Muscle layer of colon (tissue), 2 donors: ENCODE results near the gene PDZD7.

Experiments
- H3K27ac ChIP-seq: one replicate; pipeline ENCODE4 v1.7.0; 2013; ENCODE audit warnings: low read depth, mild to moderate bottlenecking, low read length, moderate library complexity
- H3K27me3 ChIP-seq, 2 donors: one replicate each; pipeline ENCODE4 v1.7.0; 2013; ENCODE audit warnings: low read length in 2 of 2, mild to moderate bottlenecking in 2 of 2; ENCODE audit not compliant: insufficient read depth in 2 of 2, control insufficient read depth in 1 of 2
- H3K36me3 ChIP-seq: one replicate; pipeline ENCODE4 v1.7.0; 2013; ENCODE audit warnings: mild to moderate bottlenecking, low read length; ENCODE audit not compliant: insufficient read depth
- H3K4me1 ChIP-seq: one replicate; pipeline ENCODE4 v1.7.0; 2013; ENCODE audit warnings: mild to moderate bottlenecking, low read length; ENCODE audit not compliant: insufficient read depth
- H3K4me3 ChIP-seq, 2 donors: one replicate each; pipeline ENCODE4 v1.7.0; 2013; ENCODE audit warnings: low read length in 2 of 2, low read depth in 1 of 2, mild to moderate bottlenecking in 1 of 2, moderate library complexity in 1 of 2
- H3K9ac ChIP-seq: one replicate; pipeline ENCODE4 v1.7.0; 2013; ENCODE audit warnings: low read length
- H3K9me3 ChIP-seq: one replicate; pipeline ENCODE4 v1.7.0; 2013; ENCODE audit warnings: mild to moderate bottlenecking, low read length
- donor health status: abdominal sarcoma.
- donor health status: Adenocarcinoma of cecum.

PDZD7 gene

GRCh38 chr10:101021692-101022251, 9.2 kb downstream of the PDZD7 start:
- Histone ChIP-seq H3K4me1 (no peaks in the 10 kb centered on the region), H3K4me3 (no peak overlapping the region), H3K9ac (no peak overlapping the region), H3K27ac (no peak overlapping the region), H3K36me3 (no peaks in the 10 kb centered on the region), H3K9me3 (no peaks in the 10 kb centered on the region), H3K27me3 (peaks cover 0 to 14% of the 10 kb centered on the region in 2 donors)

GRCh38 chr10:101021239-101021638, 9.7 kb downstream of the PDZD7 start:
- Histone ChIP-seq H3K36me3 (no peaks in the 10 kb centered on the region), H3K9me3 (no peaks in the 10 kb centered on the region), H3K9ac (no peak overlapping the region), H3K4me1 (no peaks in the 10 kb centered on the region), H3K27me3 (peaks cover 0 to 18% of the 10 kb centered on the region in 2 donors), H3K4me3 (no peak overlapping the region), H3K27ac (no peak overlapping the region)

- H3K9me3 ChIP-seq: no peaks in the 10 kb centered on the region
- no peaks in the 10 kb centered on the region for H3K36me3 ChIP-seq
- H3K27ac ChIP-seq: no peak overlapping the region
- H3K9ac ChIP-seq: no peak overlapping the region
- H3K4me1 ChIP-seq: no peaks in the 10 kb centered on the region
- peaks cover 0 to 25% of the 10 kb centered on the region in 2 donors for H3K27me3 ChIP-seq
- H3K4me3 ChIP-seq: no peak overlapping the region
Measured at GRCh38 chr10:101020427-101021075, 10.4 kb downstream of the PDZD7 start.

GRCh38 chr10:101019440-101019703, 11.6 kb downstream of the PDZD7 start:
- Histone ChIP-seq H3K36me3 (no peaks in the 10 kb centered on the region), H3K27me3 (peaks cover 0 to 26% of the 10 kb centered on the region in 2 donors), H3K9ac (no peak overlapping the region)

GRCh38 chr10:101018600-101019439, 12.1 kb downstream of the PDZD7 start:
- H3K9ac ChIP-seq: no peak overlapping the region
- no peak overlapping the region for H3K27ac ChIP-seq
- no peaks in the 10 kb centered on the region for H3K9me3 ChIP-seq
- no peaks in the 10 kb centered on the region for H3K36me3 ChIP-seq
- peaks cover 0 to 26% of the 10 kb centered on the region in 2 donors for H3K27me3 ChIP-seq
- peaks cover 4% of the 10 kb centered on the region for H3K4me1 ChIP-seq
- H3K4me3 ChIP-seq: no peak overlapping the region

More at GRCh38 chr10:101019440-101019703, 11.6 kb downstream of the PDZD7 start:
- no peaks in the 10 kb centered on the region for H3K4me1 ChIP-seq
- no peaks in the 10 kb centered on the region for H3K9me3 ChIP-seq
- H3K27ac ChIP-seq: no peak overlapping the region
- no peak overlapping the region for H3K4me3 ChIP-seq

GRCh38 chr10:101018118-101018599, 12.8 kb downstream of the PDZD7 start:
- peaks cover 0 to 26% of the 10 kb centered on the region in 2 donors for H3K27me3 ChIP-seq
- peaks cover 8% of the 10 kb centered on the region for H3K4me1 ChIP-seq
- no peaks in the 10 kb centered on the region for H3K9me3 ChIP-seq
- no peak overlapping the region for H3K27ac ChIP-seq
- no peaks in the 10 kb centered on the region for H3K36me3 ChIP-seq
- H3K4me3 ChIP-seq: no peak overlapping the region
- H3K9ac ChIP-seq: no peak overlapping the region

GRCh38 chr10:101016814-101017213, 14.1 kb downstream of the PDZD7 start:
- Histone ChIP-seq H3K27me3 (peaks cover 0 to 25% of the 10 kb centered on the region in 2 donors), H3K9ac (no peak overlapping the region), H3K4me1 (peaks cover 19% of the 10 kb centered on the region), H3K36me3 (no peaks in the 10 kb centered on the region), H3K9me3 (no peaks in the 10 kb centered on the region), H3K4me3 (no peak overlapping the region), H3K27ac (no peak overlapping the region)

GRCh38 chr10:101015582-101015973, 15.4 kb downstream of the PDZD7 start:
- Histone ChIP-seq H3K4me1 (peaks cover 19% of the 10 kb centered on the region), H3K9me3 (no peaks in the 10 kb centered on the region), H3K4me3 (no peak overlapping the region), H3K9ac (no peak overlapping the region), H3K36me3 (no peaks in the 10 kb centered on the region), H3K27me3 (peaks cover 0 to 21% of the 10 kb centered on the region in 2 donors), H3K27ac (no peak overlapping the region)

GRCh38 chr10:101014966-101015581, 15.9 kb downstream of the PDZD7 start:
- H3K9me3 ChIP-seq: no peaks in the 10 kb centered on the region
- no peak overlapping the region for H3K27ac ChIP-seq
- peaks cover 19% of the 10 kb centered on the region for H3K4me1 ChIP-seq
- H3K36me3 ChIP-seq: no peaks in the 10 kb centered on the region
- peaks cover 0 to 21% of the 10 kb centered on the region in 2 donors for H3K27me3 ChIP-seq
- no peak overlapping the region for H3K9ac ChIP-seq
- no peak overlapping the region for H3K4me3 ChIP-seq

- Histone ChIP-seq H3K4me3 (no peak overlapping the region), H3K9me3 (no peaks in the 10 kb centered on the region), H3K36me3 (no peaks in the 10 kb centered on the region), H3K4me1 (peaks cover 19% of the 10 kb centered on the region), H3K27me3 (peaks cover 0 to 21% of the 10 kb centered on the region in 2 donors), H3K27ac (no peak overlapping the region), H3K9ac (no peak overlapping the region)
Measured at GRCh38 chr10:101014230-101014884, 16.6 kb downstream of the PDZD7 start.

- peak overlapping the region; percentile 27 for H3K27ac ChIP-seq
- no peak overlapping the region for H3K9ac ChIP-seq
- H3K4me3 ChIP-seq: no peak overlapping the region
- no peaks in the 10 kb centered on the region for H3K9me3 ChIP-seq
- peaks cover 20% of the 10 kb centered on the region for H3K4me1 ChIP-seq
- H3K27me3 ChIP-seq: peaks cover 0 to 13% of the 10 kb centered on the region in 2 donors
- H3K36me3 ChIP-seq: no peaks in the 10 kb centered on the region
Measured at GRCh38 chr10:101013365-101013825, 17.5 kb downstream of the PDZD7 start.
